T-helper 9 cell (primary cell): Measurements from ENCODE around the gene EFTUD2.

Experiments
- DNase-seq: peaks from one replicate; pipeline ENCODE4 v3.0.0-alpha.2; 2020

The EFTUD2 gene

DNA sequence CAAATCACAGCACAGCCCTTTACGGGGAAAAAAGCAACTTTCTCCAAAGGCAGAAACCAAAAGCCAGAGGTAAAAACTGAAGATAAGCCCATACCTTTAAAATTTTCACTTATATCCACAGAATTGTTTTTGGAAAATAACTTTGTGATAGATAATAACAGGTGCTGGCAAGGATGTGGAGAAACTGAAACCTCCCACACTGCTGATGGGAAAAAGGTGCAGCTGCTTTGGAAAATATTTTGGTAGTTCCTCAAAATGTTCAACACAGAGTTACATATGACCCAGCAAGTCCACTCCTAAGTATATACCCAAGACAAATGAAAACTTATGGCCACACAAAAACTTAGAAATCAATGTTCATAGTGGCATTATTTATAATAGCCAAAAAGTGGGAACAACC lies 12.2 kb downstream of the EFTUD2 start:
- no peak for DNase-seq

DNA sequence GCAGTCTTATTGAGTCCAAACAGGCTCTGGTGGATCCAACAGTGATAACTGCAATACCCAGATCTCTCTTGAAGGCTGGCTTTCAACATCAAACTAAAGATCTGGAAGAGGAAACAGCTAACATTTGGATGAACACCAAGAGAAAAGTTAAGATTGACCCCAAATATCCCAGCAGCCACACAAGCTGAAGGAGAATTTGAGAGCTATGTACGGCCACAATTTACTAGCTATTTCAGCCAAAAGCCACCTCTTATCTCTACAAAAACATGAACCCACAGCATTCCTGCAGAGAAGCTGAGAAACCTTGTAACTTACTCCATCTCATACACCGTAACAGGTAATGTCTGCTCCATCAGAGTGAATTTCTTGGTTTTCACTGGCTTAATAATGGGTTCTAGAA lies 14.3 kb downstream of the EFTUD2 start:
- DNase-seq: no peak

DNA sequence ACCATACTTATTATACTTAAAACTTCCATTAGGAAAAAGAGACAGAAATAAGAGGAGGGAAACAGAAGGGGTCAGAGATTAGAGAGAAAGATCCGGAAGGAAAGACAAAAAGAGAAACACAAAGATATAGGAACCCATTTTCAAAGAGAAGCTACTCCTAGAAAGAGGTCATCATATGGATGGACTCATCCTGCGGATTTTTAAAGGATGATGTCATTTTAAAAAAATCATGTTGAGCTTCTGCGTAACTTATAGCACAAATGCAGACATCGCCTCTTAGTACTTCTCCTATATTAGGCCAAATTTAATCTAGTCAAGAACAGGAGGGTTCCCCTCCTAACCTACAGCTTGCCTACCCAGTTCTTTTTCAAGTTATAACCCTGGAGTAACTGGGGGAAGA lies 18.1 kb downstream of the EFTUD2 start:
- no peak for DNase-seq

DNA sequence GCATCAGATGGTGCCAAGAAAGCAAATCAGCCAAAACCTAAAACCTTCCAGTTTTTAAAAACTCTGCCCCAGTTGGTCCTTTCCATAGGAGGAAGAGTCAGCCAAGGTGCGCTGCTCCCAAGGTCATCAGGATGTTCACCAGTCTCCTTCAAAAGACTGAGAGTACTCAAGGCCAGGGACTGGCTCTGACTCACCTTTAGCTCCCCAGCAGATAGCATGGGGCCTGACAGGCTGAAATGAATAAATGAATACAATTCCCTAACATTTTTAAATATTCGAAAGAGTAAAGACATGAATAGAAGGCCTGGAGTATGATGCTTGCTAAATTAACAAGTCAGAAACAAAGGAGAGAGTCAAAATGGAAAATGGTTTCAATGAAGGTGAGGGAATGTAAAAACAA lies 19.2 kb downstream of the EFTUD2 start:
- DNase-seq: no peak

DNA sequence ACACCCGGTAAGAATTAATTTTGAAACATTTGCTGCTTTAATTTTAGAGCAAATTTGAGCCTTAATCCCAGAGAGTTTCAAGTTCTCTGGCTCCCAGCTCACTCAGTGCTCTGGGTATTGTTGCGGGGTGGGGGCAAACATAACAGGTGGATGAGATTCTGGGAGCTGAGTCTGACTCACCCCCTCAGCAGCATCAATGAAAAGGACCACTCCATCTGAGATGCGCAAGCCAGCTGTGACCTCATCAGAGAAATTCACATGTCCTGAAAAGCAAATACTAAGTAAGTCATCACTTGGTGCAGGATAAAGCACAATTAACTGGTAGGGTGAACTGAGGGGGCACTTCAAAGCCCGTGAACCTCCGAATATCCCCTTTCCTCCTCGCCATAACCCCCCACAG lies 19.9 kb downstream of the EFTUD2 start:
- no peak for DNase-seq

DNA sequence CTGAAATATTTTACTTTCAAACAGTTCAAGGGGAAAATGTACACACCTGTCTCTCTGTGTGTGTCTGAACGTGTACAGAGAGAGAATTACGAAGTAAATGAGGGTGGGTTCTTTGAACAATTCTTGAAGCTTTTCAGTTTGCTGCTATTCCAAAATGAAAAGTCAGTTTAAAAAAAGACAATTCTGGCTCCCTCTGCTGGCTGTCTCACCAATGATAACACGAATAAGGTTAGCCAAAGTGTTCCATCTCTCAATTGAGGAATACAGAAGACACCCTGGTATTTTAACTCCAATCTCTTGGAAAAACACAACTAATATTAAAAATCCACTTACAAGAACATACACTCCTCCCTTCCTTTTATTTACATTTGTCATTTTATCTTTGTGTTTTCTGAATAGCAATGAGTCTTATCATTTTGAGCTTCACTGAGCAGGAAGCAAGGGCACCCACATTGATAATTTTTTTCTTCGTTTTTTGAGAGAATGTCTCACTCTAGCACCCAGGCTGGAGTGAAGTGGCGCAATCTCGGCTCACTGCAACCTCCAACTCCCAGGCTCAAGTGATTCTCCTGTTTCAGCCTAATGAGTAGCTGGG lies 20.5 kb downstream of the EFTUD2 start:
- no peak for DNase-seq

DNA sequence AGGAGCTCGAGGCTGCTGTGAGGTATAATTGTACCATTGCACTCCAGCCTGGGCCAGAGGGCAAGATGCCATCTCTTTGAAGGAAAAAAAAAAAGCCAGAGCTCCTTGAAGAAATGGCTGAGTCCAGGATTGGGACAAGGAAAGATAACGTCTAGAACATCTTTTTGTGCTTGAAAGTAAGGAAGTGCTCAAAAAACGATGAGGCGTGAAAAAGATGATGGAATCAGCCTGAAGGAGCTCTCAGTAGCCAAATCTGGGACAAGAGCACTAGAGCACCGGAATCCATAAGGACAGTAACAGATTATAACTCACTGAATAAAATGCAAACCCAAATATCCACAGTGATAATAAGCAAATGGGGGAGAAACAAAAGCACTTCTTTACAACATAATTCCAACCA lies 22.1 kb downstream of the EFTUD2 start:
- DNase-seq: no peak

DNA sequence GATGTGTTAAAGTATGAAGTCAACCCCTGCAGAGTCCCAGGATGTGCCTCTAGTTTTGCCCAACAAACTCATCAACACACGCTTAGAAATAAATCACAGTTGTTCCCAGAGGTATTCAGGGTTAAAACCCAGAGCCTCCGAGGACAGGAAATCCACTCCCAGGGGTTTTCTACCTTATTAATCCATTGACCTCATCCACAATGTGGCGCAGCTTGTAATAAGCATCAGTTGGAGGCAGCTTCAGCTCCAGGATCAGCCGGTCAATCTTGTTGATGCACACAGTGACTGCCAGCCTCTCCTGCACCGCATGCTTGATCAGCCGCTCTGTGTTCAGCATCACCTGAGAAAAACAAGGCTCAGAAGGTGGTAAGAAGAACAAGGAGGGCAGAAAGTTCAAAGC lies 23.5 kb downstream of the EFTUD2 start:
- no peak for DNase-seq

DNA sequence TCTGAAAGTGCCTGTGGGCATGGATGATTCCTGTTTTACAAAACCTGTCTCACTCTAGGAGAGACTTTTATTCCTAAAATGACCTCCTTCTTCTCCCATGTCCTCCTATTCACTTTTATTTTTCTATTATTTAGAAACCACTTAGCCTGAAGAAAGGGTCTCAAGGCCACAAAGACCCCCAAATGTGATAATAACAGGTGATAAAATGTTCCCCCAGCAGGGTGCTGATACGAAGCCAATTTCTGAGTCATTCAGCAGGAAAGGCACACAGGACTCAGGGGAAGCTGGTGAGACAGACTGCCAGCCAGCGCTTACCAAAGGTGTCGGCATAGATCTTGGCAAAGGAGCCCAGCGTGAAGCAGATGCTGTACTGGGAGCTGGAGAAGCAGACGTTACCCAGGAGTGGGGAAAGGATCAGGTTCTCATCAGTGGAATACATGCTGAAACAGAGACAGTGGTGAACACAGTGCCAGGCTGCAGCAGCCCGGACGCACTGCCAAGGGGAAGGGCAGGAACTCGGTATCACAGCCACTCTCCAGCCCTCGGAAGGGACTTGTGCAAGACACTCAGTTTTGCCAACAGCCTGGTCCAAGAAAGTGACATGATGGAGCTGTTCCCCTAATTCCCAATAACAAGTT lies 27.0 kb downstream of the EFTUD2 start:
- DNase-seq: no peak

DNA sequence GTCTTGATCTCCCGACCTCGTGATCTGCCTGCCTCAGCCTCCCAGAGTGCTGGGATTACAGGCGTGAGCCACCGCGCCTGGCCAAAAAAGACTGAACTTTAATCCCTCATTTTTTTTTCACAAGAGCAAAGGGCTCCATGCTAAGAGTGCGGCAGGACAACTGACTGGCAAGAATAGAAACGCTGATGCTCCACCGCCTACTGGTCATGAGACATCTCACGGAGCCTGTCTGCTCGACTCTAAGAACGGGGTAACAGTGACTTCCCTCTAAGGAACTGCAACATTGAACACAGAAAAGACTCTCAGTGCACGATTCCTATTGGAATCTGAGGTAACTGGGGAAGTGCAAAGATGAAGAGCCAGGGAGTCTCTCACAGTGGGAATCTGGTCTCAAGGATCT lies 27.7 kb downstream of the EFTUD2 start:
- DNase-seq: no peak

DNA sequence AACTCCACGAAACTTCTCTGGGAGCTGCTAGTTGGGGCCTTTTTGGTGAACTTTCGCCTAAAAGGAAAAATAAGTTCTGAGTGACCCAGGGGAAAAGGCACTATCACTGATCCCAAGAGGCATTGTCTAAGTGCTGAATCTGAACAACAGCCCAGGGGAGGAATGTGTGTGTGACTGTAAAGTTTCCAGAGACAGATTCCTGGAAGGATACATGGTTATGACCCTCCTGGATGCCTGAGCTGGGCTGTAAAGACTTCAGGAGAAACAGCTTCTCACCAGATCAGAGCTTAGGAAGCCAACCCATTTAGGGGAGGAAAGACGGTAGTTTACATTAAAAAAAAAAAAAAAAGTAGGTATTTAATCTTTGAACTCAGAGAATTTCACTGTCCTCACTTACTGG lies 31.4 kb downstream of the EFTUD2 start:
- no peak for DNase-seq

DNA sequence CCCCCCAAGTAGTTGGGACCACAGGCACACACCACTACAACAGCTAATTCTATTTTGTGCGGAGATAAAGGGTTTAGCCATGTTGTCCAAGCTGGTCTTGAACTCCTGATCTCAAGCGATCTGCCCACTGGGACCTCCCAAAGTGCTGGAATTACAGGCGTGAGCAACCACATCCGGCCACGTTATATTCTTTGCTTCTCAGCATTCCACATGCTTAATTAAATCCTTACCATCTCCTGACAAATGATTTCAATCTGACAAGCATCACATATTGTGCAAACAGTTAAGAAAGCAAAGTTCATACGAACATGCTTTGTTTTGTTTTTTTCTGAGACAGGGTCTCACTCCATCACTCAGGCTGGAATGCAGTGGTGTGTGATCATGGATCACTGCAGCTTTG lies 33.3 kb downstream of the EFTUD2 start:
- no peak for DNase-seq

DNA sequence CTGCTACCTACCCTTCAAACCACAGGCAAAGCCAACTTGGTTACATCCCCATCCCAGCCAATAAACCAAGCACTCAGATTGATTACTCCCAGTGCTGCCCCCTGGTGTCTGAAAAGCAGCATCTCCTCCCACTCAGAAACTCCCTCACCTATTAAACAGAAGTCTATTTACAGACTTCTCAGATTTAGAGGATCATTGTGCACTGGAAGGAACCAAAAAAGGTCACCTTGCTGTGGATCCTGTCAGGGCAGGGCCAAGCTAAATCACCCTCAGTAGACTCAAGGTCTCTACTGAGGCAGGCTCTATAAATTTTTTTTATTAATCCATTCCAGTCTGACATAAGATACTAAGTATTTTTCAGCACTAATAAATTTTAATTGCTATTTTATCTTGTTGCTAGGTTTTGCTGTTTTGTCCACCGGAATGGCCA lies 34.0 kb downstream of the EFTUD2 start:
- DNase-seq: peak; percentile 65

DNA sequence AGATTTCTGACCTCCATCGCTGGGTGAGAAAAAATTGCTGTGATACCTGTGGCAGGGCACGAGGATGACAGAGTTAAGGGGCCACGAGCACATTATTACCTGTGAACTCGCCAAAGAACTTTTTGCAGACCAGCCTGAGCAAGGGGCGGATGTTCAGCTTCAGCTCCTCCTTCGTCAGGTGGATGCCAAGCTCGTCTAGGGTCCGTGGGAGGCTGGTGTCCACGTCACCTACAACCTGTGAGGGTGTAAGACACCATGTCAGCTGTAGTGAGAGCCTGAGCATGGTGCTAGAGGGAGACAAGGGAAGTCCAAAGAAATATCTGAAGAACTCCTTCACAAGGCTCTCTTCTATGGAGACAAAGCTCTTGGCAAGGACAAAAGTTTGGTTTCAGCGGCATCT lies 34.4 kb downstream of the EFTUD2 start:
- no peak for DNase-seq

DNA sequence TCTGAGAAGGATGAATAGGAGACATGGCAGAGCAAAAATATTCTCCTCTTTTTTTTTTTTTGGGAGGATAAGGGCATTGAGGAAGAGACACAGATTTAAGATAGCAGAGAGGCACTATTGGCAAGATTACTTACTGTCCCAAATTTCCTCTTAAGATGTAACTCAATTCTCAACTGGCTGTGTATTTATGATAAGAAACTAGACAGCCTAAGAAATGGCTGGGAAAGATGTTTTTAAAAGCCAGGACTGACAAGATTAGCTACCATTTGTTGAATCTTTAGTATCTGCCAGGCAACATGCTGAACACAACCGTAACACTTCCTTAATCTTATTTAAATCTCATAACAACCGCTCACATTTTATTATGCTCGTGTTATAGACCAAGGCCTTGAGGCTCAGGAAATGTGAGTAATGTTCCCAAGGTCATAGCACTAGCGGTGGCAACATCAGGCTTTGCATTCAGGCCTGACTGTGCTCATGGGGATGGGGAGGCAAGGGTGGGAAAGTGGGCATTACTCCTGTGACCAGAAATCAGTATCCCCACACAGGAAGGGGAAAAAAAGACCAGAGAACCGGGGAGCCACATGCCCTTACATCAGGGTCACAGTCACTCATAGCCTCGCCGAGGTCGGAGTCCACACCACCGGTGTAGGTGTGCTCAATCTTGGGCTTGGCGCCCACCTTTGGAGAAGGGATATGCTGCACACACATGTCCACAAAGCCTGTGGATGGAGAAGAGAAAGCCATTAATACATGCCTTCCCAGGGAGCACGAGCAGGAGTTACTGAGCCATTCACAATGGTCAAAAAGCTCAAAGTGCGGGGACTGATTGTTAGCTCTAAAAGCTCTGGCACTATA lies 36.0 kb downstream of the EFTUD2 start:
- no peak for DNase-seq

DNA sequence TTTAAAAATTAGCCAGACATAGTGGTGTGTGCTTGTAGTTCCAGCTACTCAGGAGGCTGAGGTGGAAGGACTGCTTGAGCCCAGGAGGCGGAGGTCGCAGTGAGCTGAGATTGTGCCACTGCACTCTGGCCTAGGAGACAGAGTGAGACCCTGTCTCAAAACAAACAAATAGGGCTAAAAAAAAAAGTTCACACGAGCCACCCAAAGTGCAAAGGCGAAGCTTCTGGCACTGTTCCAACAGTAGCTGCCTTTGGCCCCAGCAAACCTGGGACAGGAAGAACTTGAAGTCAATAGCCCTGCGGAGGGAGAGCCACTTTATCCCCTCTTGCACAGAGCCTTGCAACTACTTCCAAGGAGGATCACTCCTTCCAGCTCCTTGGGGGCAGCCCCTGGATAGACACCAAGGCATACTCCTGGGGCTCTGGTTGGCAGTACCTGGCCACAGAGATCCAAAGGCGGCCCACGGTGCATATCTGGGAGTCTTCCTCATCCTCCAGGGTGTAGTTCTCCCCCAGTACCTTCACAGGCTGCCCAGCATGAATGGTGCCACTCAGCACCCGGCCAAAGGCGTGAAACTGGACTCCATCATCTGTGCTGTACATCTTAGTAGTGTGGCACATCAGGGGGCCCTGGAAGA lies 36.8 kb downstream of the EFTUD2 start:
- no peak for DNase-seq

DNA sequence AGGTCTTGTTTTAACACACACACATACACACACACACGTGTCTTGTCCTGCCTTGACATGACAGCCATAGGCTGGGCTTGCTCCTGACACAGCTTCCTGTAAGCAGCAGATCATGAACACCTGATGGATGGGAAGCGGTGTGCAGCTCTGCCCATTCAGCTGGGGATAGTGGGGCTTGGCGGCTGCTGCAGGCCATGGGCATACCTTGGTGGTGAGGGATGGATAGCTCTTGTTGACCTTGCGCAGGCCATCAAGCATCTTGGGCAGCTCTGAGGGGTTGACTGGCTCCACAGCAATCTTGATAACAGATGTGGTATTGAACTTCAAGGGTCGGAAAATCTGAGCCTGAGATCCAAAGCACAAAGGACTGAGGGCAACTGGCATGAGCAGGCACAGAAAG lies 39.5 kb downstream of the EFTUD2 start:
- DNase-seq: no peak

DNA sequence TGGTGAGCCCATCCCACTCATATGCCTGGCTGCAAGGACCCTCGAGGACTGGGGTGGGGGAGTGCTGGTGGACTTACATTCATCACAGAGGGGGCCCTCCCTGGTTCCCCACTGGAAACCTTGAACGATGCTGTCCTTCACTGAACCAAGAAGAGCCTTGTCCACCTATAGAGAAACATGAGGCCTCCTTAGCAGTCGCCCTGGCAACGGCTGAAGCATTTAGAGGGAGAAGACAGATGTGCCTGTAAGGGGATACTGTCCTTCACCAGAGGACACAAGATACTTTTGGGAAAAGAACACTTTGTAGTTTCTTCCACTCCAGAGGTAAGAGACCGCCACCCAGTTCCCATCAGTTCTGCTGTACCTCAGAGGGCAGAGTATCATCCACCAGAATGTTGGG lies 45.1 kb downstream of the EFTUD2 start:
- no peak for DNase-seq

DNA sequence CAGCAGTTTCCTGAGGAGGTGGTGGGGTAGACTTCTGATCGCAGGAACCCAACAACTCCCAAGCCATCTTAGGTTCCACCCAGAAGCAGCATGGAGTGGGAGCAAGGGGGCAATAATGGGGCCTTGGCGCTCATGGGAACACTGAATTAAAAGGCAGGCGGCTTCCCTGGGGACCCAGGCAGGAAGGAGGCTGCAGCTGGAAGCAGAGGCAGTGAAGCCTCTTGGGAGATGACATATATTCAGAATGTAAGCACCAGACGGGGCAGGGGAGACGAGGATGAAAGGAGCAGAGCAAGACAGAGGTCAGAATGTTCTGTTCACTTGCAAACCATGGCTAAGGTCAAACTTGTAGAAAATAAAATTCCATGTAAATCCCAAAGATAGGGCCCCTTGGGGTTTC lies 48.6 kb downstream of the EFTUD2 start:
- DNase-seq: no peak

DNA sequence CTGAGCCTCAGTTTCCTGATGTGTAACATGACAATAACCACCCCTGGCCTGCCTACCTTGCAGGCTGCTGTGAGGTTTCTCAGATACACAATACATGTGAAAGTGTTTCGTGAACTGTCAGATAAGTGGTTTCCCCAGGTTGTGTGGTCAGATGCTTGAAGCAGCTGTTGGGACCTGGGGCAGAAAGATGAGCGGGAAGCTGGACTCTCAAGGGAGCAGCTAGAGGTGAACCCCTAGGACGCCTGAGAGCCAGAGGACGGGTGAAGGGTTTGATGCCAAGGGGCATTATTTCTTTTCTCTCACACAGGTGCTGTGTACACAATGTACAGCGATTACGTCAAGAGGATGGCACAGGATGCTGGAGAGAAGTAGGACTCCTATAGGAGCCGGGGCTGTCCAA lies 49.2 kb downstream of the EFTUD2 start:
- DNase-seq: no peak

DNA sequence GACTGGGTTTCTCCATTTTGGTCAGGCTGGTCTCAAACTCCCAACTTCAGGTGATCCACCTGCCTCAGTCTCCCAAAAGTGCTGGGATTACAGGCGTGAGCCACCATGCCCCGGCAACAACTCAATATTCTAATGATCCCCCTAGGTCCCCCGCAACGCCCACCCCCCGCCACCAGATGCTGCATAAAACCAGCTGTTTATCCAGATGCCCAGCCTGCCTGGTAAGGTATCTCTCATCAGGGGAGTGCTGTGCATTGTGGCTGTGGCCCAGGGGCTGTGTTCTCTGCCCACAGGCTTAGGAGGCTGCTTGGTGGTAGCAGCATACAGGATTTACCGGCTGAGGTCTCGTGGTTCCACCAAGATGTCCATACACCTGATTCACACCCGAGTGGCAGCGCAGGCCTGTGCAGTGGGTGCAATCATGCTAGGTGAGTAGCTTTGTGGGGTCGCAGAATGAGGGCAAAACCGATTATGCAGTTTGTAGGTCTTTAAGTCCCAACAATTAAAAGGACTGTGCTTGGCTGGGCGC lies 50.2 kb downstream of the EFTUD2 start:
- DNase-seq: no peak

DNA sequence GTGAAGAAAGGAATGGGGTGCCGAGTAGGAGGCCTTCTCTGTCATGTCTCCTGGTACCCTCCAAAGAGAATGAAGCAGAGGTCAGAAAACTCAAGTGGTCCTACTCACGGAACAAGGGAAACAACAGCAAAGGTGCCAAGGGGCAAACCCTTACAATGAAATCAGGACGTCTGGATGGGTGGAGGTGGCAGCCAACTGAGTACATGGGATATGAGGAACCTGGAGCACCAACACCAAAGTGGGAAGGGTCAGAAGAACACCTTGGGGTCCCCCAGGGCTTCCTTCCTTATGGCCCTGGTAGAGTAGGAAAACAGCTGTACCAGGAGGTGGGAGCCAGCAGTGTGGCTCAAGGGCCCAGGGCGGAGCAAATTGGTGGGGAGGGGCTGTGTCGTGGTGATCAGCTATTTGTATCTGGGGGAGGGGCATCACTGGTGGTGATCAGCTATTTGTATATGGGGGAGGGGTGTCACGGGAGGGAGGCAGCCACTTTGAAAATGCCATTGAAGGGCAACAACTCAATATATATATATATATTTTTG lies 50.9 kb downstream of the EFTUD2 start:
- no peak for DNase-seq

DNA sequence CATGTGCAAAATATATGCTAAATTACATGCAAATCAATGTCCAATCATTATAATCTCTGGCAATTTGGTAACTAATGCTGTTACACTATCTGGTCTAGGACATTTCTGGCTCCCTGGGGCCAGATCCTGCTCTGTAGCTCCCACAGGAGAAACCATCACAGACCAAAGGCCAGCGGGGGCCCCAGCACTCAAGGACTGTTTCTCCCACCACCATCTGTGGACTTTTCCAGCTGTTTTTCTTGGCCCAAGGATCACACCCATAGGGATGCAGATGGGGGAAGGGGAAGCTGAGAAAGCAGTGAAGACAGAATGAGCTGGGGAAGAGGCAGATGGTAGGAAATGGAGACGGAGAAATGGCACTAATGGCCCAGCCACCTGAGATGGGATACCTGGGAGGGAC lies 51.7 kb downstream of the EFTUD2 start, which contains the start of gene HIGD1B:
TSS of gene HIGD1B (plus strand) at position 298 of the 400 bp plus-strand sequence. CDS start 270 bp downstream, outside the sequence.
- DNase-seq: no peak
